CD4-positive, alpha-beta T cell treated with Interleukin-2 at 100 ng/mL for 4 hours (primary cell): ENCODE measurements around the gene GOLGA5.
A peak's percentile ranks its signal among the peaks of the same experiment; 100 is the strongest.

Source experiments
- DNase-seq: peaks from one replicate; pipeline ENCODE4 v3.0.0-alpha.2; 2020; ENCODE audit warnings: low spot score

GOLGA5 gene

GRCh38 chr14:92830902-92831301, 36.8 kb downstream of the GOLGA5 start:
- DNase-seq, result no peak

GRCh38 chr14:92832137-92832700, 38.1 kb downstream of the GOLGA5 start:
- DNase-seq, result no peak

- no peak for DNase-seq
Measured at GRCh38 chr14:92841930-92842329, 47.8 kb downstream of the GOLGA5 start.

DNA sequence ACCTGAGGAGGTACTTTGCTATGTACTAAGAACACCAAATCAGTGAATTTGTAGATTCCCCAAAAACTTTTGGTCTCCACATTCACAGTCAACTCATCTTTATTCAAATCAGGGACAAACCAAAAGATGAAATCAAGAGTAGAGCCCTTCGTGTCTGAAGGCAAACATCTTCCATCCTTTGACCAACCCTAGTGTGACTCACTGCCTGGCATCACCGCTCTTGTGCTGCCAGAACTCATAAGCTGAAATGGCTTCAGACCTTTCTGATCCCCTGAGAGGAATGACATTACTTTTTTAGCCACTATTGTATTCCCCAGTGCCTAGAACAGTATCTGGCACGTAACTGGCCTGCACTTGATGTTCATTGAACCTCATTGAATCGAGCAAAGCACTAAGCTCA, 50.1 kb downstream of the GOLGA5 start:
- no peak for DNase-seq

GRCh38 chr14:92846162-92846897, 52.2 kb downstream of the GOLGA5 start:
- DNase-seq, result peak; percentile 44

DNA sequence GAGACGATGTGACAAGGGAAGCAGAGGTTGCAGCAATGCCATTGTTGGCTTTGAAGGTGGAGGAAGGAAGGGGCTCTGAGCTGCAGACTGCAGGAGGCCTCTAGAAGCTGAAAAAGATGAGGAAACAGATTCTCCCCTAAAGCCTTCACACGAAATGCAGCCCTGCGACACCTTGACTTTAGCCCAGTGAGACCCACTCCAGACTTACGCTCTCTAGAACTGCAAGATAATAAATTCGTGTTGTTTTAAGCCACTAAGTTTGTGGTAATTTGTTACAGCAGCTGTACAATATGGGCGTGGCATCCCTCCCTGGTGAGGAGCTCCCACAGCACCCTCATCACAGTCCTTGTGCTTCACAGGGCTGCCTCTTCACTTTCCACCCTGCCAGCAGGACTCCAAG, 53.2 kb downstream of the GOLGA5 start:
- DNase-seq, result no peak

- no peak for DNase-seq
Measured at GRCh38 chr14:92847749-92848148, 53.6 kb downstream of the GOLGA5 start.

GRCh38 chr14:92848887-92849286, 54.8 kb downstream of the GOLGA5 start:
- DNase-seq, result no peak

GRCh38 chr14:92850492-92850891, 56.4 kb downstream of the GOLGA5 start:
- no peak for DNase-seq

DNA sequence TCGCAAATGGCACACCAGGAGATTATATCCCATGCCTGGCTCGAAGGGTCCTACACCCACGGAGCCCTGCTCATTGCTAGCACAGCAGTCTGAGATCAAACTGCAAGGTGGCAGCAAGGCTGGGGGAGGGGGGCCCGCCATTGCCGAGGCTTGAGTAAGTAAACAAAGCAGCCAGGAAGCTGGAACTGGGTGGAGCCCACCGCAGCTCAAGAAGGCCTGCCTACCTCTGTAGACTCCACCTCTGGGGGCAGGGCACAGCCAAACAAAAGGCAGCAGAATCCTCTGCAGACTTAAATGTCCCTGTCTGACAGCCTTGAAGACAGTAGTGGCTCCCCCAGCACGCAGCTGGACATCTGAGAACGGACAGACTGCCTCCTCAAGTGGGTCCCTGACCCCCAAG, 59.0 kb downstream of the GOLGA5 start:
- peak; percentile 25 for DNase-seq

DNA sequence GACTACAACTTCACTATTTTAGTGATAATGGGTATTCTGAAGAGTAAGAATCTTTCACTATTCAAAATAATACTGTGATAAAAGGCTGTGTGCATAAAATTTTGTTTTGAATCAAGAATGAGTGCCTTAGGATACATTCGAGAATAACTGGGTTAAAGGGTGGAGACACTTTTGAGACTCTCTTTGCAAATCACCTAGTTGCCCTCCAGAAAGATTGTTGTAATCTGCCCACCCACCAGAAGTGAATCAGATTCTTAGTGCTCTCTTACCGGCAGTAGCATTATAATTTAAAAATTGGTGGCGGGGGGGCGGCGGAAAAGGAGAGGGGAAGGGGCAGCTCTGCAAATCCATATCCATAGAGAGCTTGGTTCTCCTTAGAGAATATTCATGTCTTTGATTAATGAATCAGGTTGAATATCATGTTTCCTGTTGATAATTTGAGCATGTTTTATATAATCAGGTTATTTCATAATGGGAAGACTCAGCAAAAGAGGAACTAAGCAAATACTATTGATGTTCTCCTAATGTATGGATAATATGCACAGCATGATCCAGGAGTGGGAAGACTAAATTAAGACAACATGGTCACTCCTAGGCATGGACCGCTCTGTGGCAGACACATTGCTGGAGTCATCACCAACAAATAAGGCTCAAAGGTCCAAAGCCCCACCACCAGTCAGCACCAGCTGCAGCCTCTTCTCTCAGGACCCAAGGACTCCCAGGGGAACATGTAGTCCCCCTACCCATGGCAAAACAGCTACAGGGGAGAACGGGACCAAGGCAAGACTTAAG, 66.1 kb downstream of the GOLGA5 start:
- no peak for DNase-seq

- no peak for DNase-seq
Measured at GRCh38 chr14:92861856-92862745, 68.0 kb downstream of the GOLGA5 start.

GRCh38 chr14:92863286-92864080, 69.4 kb downstream of the GOLGA5 start:
- DNase-seq, result no peak

- no peak for DNase-seq
Measured at GRCh38 chr14:92865674-92866073, 71.6 kb downstream of the GOLGA5 start.

GRCh38 chr14:92866181-92866752, 72.2 kb downstream of the GOLGA5 start:
- DNase-seq, result no peak

GRCh38 chr14:92866901-92867865, 73.1 kb downstream of the GOLGA5 start:
- no peak for DNase-seq

GRCh38 chr14:92874962-92875661, 81.0 kb downstream of the GOLGA5 start:
- no peak for DNase-seq

GRCh38 chr14:92877757-92878431, 83.8 kb downstream of the GOLGA5 start:
- DNase-seq, result no peak

GRCh38 chr14:92880351-92880750, 86.2 kb downstream of the GOLGA5 start:
- DNase-seq, result no peak
